HepG2 (cell line): ENCODE results near the gene NUTF2. TPM values are rescaled to one million over a fixed set of nuclear protein-coding genes. Genes with fewer than 3 reads are reported as not detected.

ENCODE experiments used
- CCDC6 ChIP-seq: sonication (generic); formaldehyde crosslinking; IDR thresholded peaks from 2 replicates; pipeline ENCODE4 v1.8.1; 2022; ENCODE audit warnings: mild to moderate bottlenecking, missing genetic modification reagents, moderate library complexity
- GABPB1 ChIP-seq: IDR thresholded peaks from 2 replicates; pipeline ENCODE4 v1.6.1; 2016; ENCODE audit warnings: mild to moderate bottlenecking, missing genetic modification reagents, moderate library complexity, missing compliant biosample characterization
- HNF1A ChIP-seq, 2 experiments: sonication (generic) in 1 of 2; formaldehyde crosslinking in 1 of 2; IDR thresholded peaks; 2 replicates each; pipeline versions ENCODE4 v1.4.0 to v1.6.1; 2016 to 2020; ENCODE audit warnings: borderline replicate concordance in 1 of 2, low read depth in 1 of 2, mild to moderate bottlenecking in 1 of 2, missing genetic modification reagents in 1 of 2
- KIAA2018 ChIP-seq: sonication (generic); formaldehyde crosslinking; IDR thresholded peaks from 2 replicates; pipeline ENCODE4 v1.5.0; 2020; ENCODE audit warnings: mild to moderate bottlenecking, missing genetic modification reagents, borderline replicate concordance
- MBNL3 ChIP-seq: fragments of 250-450 bp; sonication (Bioruptor Pico); conservative IDR thresholded peaks from 2 replicates; pipeline ENCODE4 v1.8.0; 2022; ENCODE audit warnings: mild to moderate bottlenecking, inconsistent platforms
- PCBP2 ChIP-seq: fragments of 200-400 bp; formaldehyde crosslinking; optimal IDR thresholded peaks from 2 replicates; pipeline ENCODE3; 2018; ENCODE audit warnings: low read length, low read depth; ENCODE audit not compliant: poor library complexity, severe bottlenecking
- U2AF1 ChIP-seq: fragments of 200-400 bp; formaldehyde crosslinking; optimal IDR thresholded peaks from 2 replicates; pipeline ENCODE3; 2017; ENCODE audit warnings: mild to moderate bottlenecking, low read depth, low read length
- ZNF281 ChIP-seq: sonication (generic); formaldehyde crosslinking; IDR thresholded peaks from 2 replicates; pipeline ENCODE4 v1.4.0; 2020; ENCODE audit warnings: missing genetic modification reagents, borderline replicate concordance
- ZNF292 ChIP-seq: sonication (generic); formaldehyde crosslinking; IDR thresholded peaks from 2 replicates; pipeline ENCODE4 v1.8.1; 2022; ENCODE audit warnings: mild to moderate bottlenecking, low read depth, missing genetic modification reagents, borderline replicate concordance
- polyA plus RNA-seq, 8 experiments: library from polyadenylated mRNA; depleted of rRNA in 3 of 8; stranded (reverse) in 7 of 8; unstranded in 1 of 8; fragments of >200 nt; fragmentation: Illumina TruSeq in 4 of 8; extraction: Trizol in 4 of 8; gene quantifications; 2 replicates each; pipeline versions ENCODE4 v1.2.1 to v1.2.3, GENCODE V29; 2011 to 2016; ENCODE audit warnings: low read depth in 4 of 8, missing spikeins in 1 of 8, mixed read lengths in 1 of 8; ENCODE audit not compliant: insufficient read depth in 1 of 8
- total RNA-seq, 5 experiments: library from RNA; depleted of rRNA; stranded (reverse); fragments of >200 nt; fragmentation: Illumina TruSeq; extraction: Trizol; gene quantifications; 2 replicates each; pipeline ENCODE4 v1.2.3, GENCODE V29; 2016; ENCODE audit warnings: low read depth in 1 of 5

Gene NUTF2
- total and polyA plus RNA-seq, 2 of the 13 experiments (the other 11 are each of a cell fraction or from before 2014, with no cell fraction given): 168 to 214 TPM

GRCh38 chr16:67892899-67893742 is 46.4 kb downstream of the NUTF2 start, which contains the start of gene PSKH1 (continued):
- TF ChIP-seq ZNF292 (CRISPR knock-in tag): no peak
- no peak for TF ChIP-seq CCDC6 (CRISPR knock-in tag)
- no peak for TF ChIP-seq HNF1A (IDR thresholded peaks at IDR 0.05; ENCODE audit: low read depth)
- peak; percentile 48 for TF ChIP-seq HNF1A (CRISPR knock-in tag; IDR thresholded peaks at IDR 0.05; ENCODE audit: borderline replicate concordance)
- no peak for TF ChIP-seq MBNL3 (CRISPR knock-in tag)
- TF ChIP-seq KIAA2018 (CRISPR knock-in tag): no peak
- TF ChIP-seq GABPB1 (CRISPR knock-in tag): peak; percentile 70
- TF ChIP-seq ZNF281 (CRISPR knock-in tag): no peak
- no peak for TF ChIP-seq U2AF1
- TF ChIP-seq PCBP2: no peak
